HuH-7.5 (cell line): Measurements from ENCODE around the gene C1orf52.

Experiments
- DNase-seq: peaks from one replicate; pipeline ENCODE4 v3.0.0; 2011; ENCODE audit warnings: low spot score

Gene C1orf52

GRCh38 chr1:85229574-85230097 lies 29.8 kb downstream of the C1orf52 start:
- no peak for DNase-seq

- DNase-seq, result no peak
Observed at GRCh38 chr1:85228972-85229371, 30.5 kb downstream of the C1orf52 start.

- DNase-seq, result no peak
Observed at GRCh38 chr1:85225624-85226380, 33.7 kb downstream of the C1orf52 start.

GRCh38 chr1:85224734-85225623 lies 34.5 kb downstream of the C1orf52 start:
- DNase-seq, result no peak

GRCh38 chr1:85224295-85224694 lies 35.2 kb downstream of the C1orf52 start:
- no peak for DNase-seq

- no peak for DNase-seq
Observed at GRCh38 chr1:85223334-85223733, 36.1 kb downstream of the C1orf52 start.

GRCh38 chr1:85220756-85221201 lies 38.7 kb downstream of the C1orf52 start:
- DNase-seq, result no peak

GRCh38 chr1:85219853-85220610 lies 39.4 kb downstream of the C1orf52 start:
- no peak for DNase-seq

GRCh38 chr1:85216697-85217096 lies 42.8 kb downstream of the C1orf52 start:
- DNase-seq, result no peak

GRCh38 chr1:85214654-85215053 lies 44.8 kb downstream of the C1orf52 start:
- no peak for DNase-seq

GRCh38 chr1:85208488-85208887 lies 51.0 kb downstream of the C1orf52 start:
- DNase-seq, result no peak

GRCh38 chr1:85203573-85204171 lies 55.8 kb downstream of the C1orf52 start:
- no peak for DNase-seq

- no peak for DNase-seq
Observed at GRCh38 chr1:85202864-85203255, 56.6 kb downstream of the C1orf52 start.

- no peak for DNase-seq
Observed at GRCh38 chr1:85202092-85202863, 57.2 kb downstream of the C1orf52 start.

- peak; percentile 65 for DNase-seq
Observed at GRCh38 chr1:85201340-85202091, 57.9 kb downstream of the C1orf52 start.

- DNase-seq, result peak; percentile 83
Observed at GRCh38 chr1:85200463-85201339, 58.8 kb downstream of the C1orf52 start, which contains the start of gene SYDE2. SYDE2 (minus strand) TSS chr1:85201016; CDS start chr1:85200996, 20 bp downstream.
